ENCODE data around the gene OVCH2.
"Not testable (repeated sequence)": the region's sequence is repeated elsewhere in the genome, so short reads cannot be mapped to it uniquely, and the experiment has no call there.

Gene OVCH2

GRCh38 chr11:7663531-7663930 lies 42.7 kb downstream of the OVCH2 start:
- H3K36me3 ChIP-seq (ENCODE audit: control insufficient read depth, insufficient read depth, low read length); H3K9me3 ChIP-seq (ENCODE audit: control insufficient read depth, low read length); H3K4me3 ChIP-seq (ENCODE audit: insufficient read depth, low read depth, low read length); H3K4me1 ChIP-seq (ENCODE audit: control insufficient read depth, insufficient read depth, low read length); H3K27ac ChIP-seq (ENCODE audit: insufficient read depth, low read depth, low read length, poor library complexity, severe bottlenecking); H3K27me3 ChIP-seq (ENCODE audit: control insufficient read depth, insufficient read depth, low read length, poor library complexity, severe bottlenecking): not testable (repeated sequence)
- 89 to 94% methylated on average over 16 of the region's 16 CpGs for WGBS, 2 experiments

GRCh38 chr11:7657306-7658025 lies 48.8 kb downstream of the OVCH2 start:
- Histone ChIP-seq H3K9me3 (ENCODE audit: control insufficient read depth, low read length) (no peaks in the 10 kb centered on the region), H3K27me3 (ENCODE audit: control insufficient read depth, insufficient read depth, low read length, poor library complexity, severe bottlenecking) (no peaks in the 10 kb centered on the region), H3K4me1 (ENCODE audit: control insufficient read depth, insufficient read depth, low read length) (no peaks in the 10 kb centered on the region), H3K27ac (ENCODE audit: insufficient read depth, low read depth, low read length, poor library complexity, severe bottlenecking) (no peak overlapping the region), H3K36me3 (ENCODE audit: control insufficient read depth, insufficient read depth, low read length) (no peaks in the 10 kb centered on the region), H3K4me3 (ENCODE audit: insufficient read depth, low read depth, low read length) (no peak overlapping the region)
- WGBS, 2 experiments: 68% methylated on average over 15 of the region's 15 CpGs

GRCh38 chr11:7656704-7657103 lies 49.6 kb downstream of the OVCH2 start:
- 95% methylated on average over 11 of the region's 11 CpGs for WGBS, 2 experiments
- H3K27ac ChIP-seq (ENCODE audit: insufficient read depth, low read depth, low read length, poor library complexity, severe bottlenecking): no peak overlapping the region

GRCh38 chr11:7655253-7656217 lies 50.7 kb downstream of the OVCH2 start:
- no peaks in the 10 kb centered on the region for H3K27me3 ChIP-seq (ENCODE audit: control insufficient read depth, insufficient read depth, low read length, poor library complexity, severe bottlenecking)
- WGBS, 2 experiments: 90 to 91% methylated on average over 14 of the region's 14 CpGs
- no peak overlapping the region for H3K27ac ChIP-seq (ENCODE audit: insufficient read depth, low read depth, low read length, poor library complexity, severe bottlenecking)
- H3K9me3 ChIP-seq (ENCODE audit: control insufficient read depth, low read length): no peaks in the 10 kb centered on the region
- no peak overlapping the region for H3K4me3 ChIP-seq (ENCODE audit: insufficient read depth, low read depth, low read length)
- no peaks in the 10 kb centered on the region for H3K4me1 ChIP-seq (ENCODE audit: control insufficient read depth, insufficient read depth, low read length)
- H3K36me3 ChIP-seq (ENCODE audit: control insufficient read depth, insufficient read depth, low read length): no peaks in the 10 kb centered on the region

More at GRCh38 chr11:7656704-7657103, 49.6 kb downstream of the OVCH2 start:
- Histone ChIP-seq H3K27me3 (ENCODE audit: control insufficient read depth, insufficient read depth, low read length, poor library complexity, severe bottlenecking) (no peaks in the 10 kb centered on the region), H3K9me3 (ENCODE audit: control insufficient read depth, low read length) (no peaks in the 10 kb centered on the region), H3K4me3 (ENCODE audit: insufficient read depth, low read depth, low read length) (no peak overlapping the region), H3K36me3 (ENCODE audit: control insufficient read depth, insufficient read depth, low read length) (no peaks in the 10 kb centered on the region), H3K4me1 (ENCODE audit: control insufficient read depth, insufficient read depth, low read length) (no peaks in the 10 kb centered on the region)

GRCh38 chr11:7654195-7654705 lies 52.0 kb downstream of the OVCH2 start:
- Histone ChIP-seq H3K27me3 (ENCODE audit: control insufficient read depth, insufficient read depth, low read length, poor library complexity, severe bottlenecking) (no peaks in the 10 kb centered on the region), H3K27ac (ENCODE audit: insufficient read depth, low read depth, low read length, poor library complexity, severe bottlenecking) (no peak overlapping the region), H3K36me3 (ENCODE audit: control insufficient read depth, insufficient read depth, low read length) (no peaks in the 10 kb centered on the region), H3K4me3 (ENCODE audit: insufficient read depth, low read depth, low read length) (no peak overlapping the region), H3K4me1 (ENCODE audit: control insufficient read depth, insufficient read depth, low read length) (no peaks in the 10 kb centered on the region), H3K9me3 (ENCODE audit: control insufficient read depth, low read length) (no peaks in the 10 kb centered on the region)
- 93 to 94% methylated on average over 4 of the region's 4 CpGs for WGBS, 2 experiments

GRCh38 chr11:7651700-7652099 lies 54.6 kb downstream of the OVCH2 start:
- H3K27me3 ChIP-seq (ENCODE audit: control insufficient read depth, insufficient read depth, low read length, poor library complexity, severe bottlenecking): no peaks in the 10 kb centered on the region
- no peaks in the 10 kb centered on the region for H3K4me1 ChIP-seq (ENCODE audit: control insufficient read depth, insufficient read depth, low read length)
- H3K9me3 ChIP-seq (ENCODE audit: control insufficient read depth, low read length): no peaks in the 10 kb centered on the region
- no peak overlapping the region for H3K27ac ChIP-seq (ENCODE audit: insufficient read depth, low read depth, low read length, poor library complexity, severe bottlenecking)
- H3K36me3 ChIP-seq (ENCODE audit: control insufficient read depth, insufficient read depth, low read length): no peaks in the 10 kb centered on the region
- no peak overlapping the region for H3K4me3 ChIP-seq (ENCODE audit: insufficient read depth, low read depth, low read length)
- WGBS, 2 experiments: 96 to 98% methylated on average over 9 of the region's 9 CpGs

- Histone ChIP-seq H3K27ac (ENCODE audit: insufficient read depth, low read depth, low read length, poor library complexity, severe bottlenecking) (no peak overlapping the region), H3K27me3 (ENCODE audit: control insufficient read depth, insufficient read depth, low read length, poor library complexity, severe bottlenecking) (no peaks in the 10 kb centered on the region), H3K4me3 (ENCODE audit: insufficient read depth, low read depth, low read length) (no peak overlapping the region), H3K36me3 (ENCODE audit: control insufficient read depth, insufficient read depth, low read length) (no peaks in the 10 kb centered on the region), H3K9me3 (ENCODE audit: control insufficient read depth, low read length) (no peaks in the 10 kb centered on the region), H3K4me1 (ENCODE audit: control insufficient read depth, insufficient read depth, low read length) (no peaks in the 10 kb centered on the region)
- WGBS, 2 experiments: 92 to 94% methylated on average over 5 of the region's 5 CpGs
Observed at GRCh38 chr11:7651140-7651551, 55.1 kb downstream of the OVCH2 start.

- Histone ChIP-seq H3K27me3 (ENCODE audit: control insufficient read depth, insufficient read depth, low read length, poor library complexity, severe bottlenecking) (no peaks in the 10 kb centered on the region), H3K27ac (ENCODE audit: insufficient read depth, low read depth, low read length, poor library complexity, severe bottlenecking) (no peak overlapping the region), H3K9me3 (ENCODE audit: control insufficient read depth, low read length) (no peaks in the 10 kb centered on the region), H3K36me3 (ENCODE audit: control insufficient read depth, insufficient read depth, low read length) (no peaks in the 10 kb centered on the region), H3K4me1 (ENCODE audit: control insufficient read depth, insufficient read depth, low read length) (peaks cover 1% of the 10 kb centered on the region), H3K4me3 (ENCODE audit: insufficient read depth, low read depth, low read length) (no peak overlapping the region)
- 90 to 95% methylated on average over 3 of the region's 3 CpGs for WGBS, 2 experiments
Observed at GRCh38 chr11:7648264-7648663, 58.0 kb downstream of the OVCH2 start.

- Histone ChIP-seq H3K27ac (ENCODE audit: insufficient read depth, low read depth, low read length, poor library complexity, severe bottlenecking) (no peak overlapping the region), H3K27me3 (ENCODE audit: control insufficient read depth, insufficient read depth, low read length, poor library complexity, severe bottlenecking) (no peaks in the 10 kb centered on the region), H3K9me3 (ENCODE audit: control insufficient read depth, low read length) (no peaks in the 10 kb centered on the region), H3K36me3 (ENCODE audit: control insufficient read depth, insufficient read depth, low read length) (no peaks in the 10 kb centered on the region), H3K4me1 (ENCODE audit: control insufficient read depth, insufficient read depth, low read length) (peaks cover 3% of the 10 kb centered on the region), H3K4me3 (ENCODE audit: insufficient read depth, low read depth, low read length) (no peak overlapping the region)
- WGBS, 2 experiments: 88 to 100% methylated on average over 1 to 2 of the region's 2 CpGs
Observed at GRCh38 chr11:7646866-7647265, 59.4 kb downstream of the OVCH2 start.

- Histone ChIP-seq H3K27me3 (ENCODE audit: control insufficient read depth, insufficient read depth, low read length, poor library complexity, severe bottlenecking) (no peaks in the 10 kb centered on the region), H3K36me3 (ENCODE audit: control insufficient read depth, insufficient read depth, low read length) (no peaks in the 10 kb centered on the region), H3K27ac (ENCODE audit: insufficient read depth, low read depth, low read length, poor library complexity, severe bottlenecking) (no peak overlapping the region), H3K4me3 (ENCODE audit: insufficient read depth, low read depth, low read length) (no peak overlapping the region), H3K9me3 (ENCODE audit: control insufficient read depth, low read length) (no peaks in the 10 kb centered on the region), H3K4me1 (ENCODE audit: control insufficient read depth, insufficient read depth, low read length) (peaks cover 3% of the 10 kb centered on the region)
- WGBS, 2 experiments: 89 to 97% methylated on average over 3 of the region's 3 CpGs
Observed at GRCh38 chr11:7645206-7645605, 61.1 kb downstream of the OVCH2 start.

All from ectodermal cell (in vitro differentiated cells).